Thyroid gland (tissue), 4 donors: ENCODE data around the gene BLNK.

Experiments used
- CTCF ChIP-seq, 6 experiments: fragments of 200-600 bp in 3 of 6; fragments of 450-650 bp in 3 of 6; sonication (generic) in 3 of 6; IDR thresholded peaks; one replicate each; pipeline ENCODE4 v1.5.1; 2016 to 2019; ENCODE audit warnings: antibody characterized with exemption in 6 of 6, mild to moderate bottlenecking in 2 of 6, inconsistent platforms in 1 of 6, moderate library complexity in 1 of 6
- POLR2A ChIP-seq, 2 donors: fragments of 450-650 bp; IDR thresholded peaks; one replicate each; pipeline ENCODE4 v1.6.1; 2017; ENCODE audit warnings: antibody characterized with exemption in 2 of 2, mild to moderate bottlenecking in 2 of 2, moderate library complexity in 1 of 2

GRCh38 chr10:96283756-96284155, 12.4 kb upstream of the BLNK start:
- TF ChIP-seq CTCF (IDR thresholded peaks at IDR 0.05) (no peak), POLR2A (IDR thresholded peaks at IDR 0.05) (no peak)
